ENCODE data around the gene MECP2.

The MECP2 gene

DNA sequence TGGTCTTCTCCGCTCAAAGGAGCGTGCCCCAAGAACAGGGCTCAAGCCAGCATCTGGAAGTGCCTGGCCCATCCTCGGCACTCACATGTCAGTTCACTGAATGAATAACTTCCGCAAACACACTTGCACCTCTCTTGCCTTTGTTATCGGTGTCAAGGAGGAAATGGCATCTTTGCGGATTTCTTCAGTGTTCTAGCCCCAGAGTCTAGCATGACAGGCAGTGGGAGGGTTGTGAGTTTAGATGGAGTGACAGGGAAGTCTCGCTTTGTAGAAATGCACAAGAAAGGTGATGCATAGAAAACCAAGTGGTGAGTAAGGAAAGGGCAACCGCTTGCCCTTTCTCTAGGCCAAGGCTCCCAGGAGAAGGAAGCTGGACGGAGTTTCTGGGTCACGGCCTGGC, 17.6 kb upstream of the MECP2 start:
- no peak for DNase-seq

DNA sequence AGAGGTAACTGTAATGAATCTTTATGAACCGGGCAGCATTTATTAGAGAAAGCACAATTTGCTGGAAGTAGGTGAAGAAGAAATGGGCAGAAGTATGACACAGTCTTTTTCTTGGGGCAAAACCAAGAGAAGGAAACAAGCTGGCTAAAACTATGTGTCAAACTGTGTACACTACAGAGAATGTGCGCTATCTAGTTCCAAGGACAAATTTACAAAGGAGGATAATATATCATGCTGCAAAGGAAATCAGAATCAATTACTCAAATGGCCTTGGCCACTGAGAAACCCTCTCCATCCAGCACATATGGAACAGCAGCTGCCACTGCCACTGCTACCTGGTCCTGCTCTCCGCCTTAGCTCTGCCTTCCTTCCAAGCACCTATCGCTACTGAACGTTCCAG, 17.1 kb upstream of the MECP2 start:
- DNase-seq, result no peak

DNA sequence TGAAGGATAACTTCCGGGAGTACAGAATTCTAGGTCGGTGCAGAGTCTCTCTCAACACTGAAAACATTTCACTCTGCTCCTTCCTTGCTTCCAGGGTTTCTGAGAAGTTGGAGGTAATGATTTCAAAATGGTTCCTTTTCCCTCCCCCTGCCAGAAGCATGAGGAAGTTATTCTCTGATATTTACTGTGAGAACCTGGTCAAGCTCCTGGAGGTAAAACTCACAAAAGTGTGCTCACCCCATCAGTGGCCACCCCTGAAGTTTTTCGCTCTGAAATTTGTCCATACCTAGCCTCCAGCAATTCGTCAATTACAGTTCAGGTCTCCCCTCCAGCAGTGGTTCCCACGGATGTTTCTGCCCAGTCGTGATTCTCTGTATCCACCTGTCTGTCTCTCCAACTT, 16.2 kb upstream of the MECP2 start:
- no peak for DNase-seq

- DNase-seq, result no peak
These were observed 1.0 kb upstream of the MECP2 start for GRCh38 chrX:154098551-154098950.

DNA sequence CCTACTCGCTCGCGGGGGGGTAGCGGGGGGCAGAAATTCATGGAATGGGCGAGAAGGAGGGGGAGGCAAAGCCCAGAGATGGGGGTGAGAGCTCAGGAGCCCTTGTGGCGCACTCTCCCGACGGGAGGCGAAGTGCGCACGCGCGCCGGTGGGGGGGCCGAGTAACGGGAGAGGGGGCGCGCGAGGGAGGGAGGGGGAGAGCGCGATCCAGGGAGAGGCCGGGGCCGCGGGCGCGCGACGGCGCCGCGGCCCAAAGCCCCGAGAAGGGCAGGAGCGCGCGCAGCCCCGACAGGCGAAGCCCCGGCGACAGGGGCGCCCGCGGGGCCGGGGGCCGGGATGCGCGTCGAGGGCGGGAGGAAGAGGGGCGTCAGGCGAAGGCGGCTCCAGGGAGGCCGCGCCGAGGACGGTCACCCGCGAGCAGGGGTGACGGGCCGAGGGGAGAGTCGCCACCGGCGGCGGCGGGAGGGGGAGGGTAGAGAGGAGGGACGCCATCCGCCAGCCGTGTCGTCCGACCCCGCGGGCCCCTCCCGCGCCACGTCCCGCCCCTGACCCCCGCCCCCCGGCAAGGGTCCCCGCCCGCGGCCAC, 421 bp downstream of the MECP2 start:
- DNase-seq, result peak; percentile 88

GRCh38 chrX:154096140-154097002, 1.1 kb downstream of the MECP2 start:
- DNase-seq, result peak; percentile 75

DNA sequence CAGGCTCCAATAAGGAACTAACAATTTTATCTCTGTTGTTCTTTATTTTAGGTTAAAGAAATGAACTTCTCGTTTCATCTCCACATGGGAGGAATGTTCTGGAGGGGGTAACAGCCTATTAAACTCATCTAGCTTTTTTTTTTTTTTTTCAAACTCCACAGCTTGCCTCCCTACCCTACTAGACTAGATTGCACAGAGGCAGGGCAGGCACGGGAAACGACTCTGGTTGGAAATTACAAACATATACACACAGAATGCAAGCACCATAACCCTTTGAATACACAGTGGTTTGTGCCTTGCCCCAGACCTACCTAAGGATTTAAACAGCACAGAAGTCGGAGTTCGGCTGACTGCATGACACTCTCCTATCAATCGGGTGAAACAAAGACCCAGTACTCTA, 2.7 kb downstream of the MECP2 start:
- no peak for DNase-seq

DNA sequence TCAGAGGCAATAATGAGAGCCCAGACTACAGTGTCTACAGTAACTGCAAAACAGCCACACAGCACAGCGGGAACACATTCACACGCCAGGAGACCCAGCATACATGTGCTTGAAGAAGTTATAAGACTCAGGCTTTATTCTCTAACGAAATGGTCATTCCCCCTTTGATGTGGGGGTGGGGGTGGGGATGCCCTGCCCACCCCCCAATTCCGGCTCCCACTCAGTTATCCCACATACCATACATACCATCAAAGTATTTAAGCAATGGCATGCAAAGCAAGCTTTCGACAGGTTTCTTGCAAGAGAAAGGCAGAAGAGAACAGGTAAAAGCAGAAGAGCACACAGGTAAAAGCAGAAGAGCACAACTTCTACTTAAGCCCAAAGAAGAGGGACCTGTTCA, 3.6 kb downstream of the MECP2 start:
- DNase-seq, result no peak

DNA sequence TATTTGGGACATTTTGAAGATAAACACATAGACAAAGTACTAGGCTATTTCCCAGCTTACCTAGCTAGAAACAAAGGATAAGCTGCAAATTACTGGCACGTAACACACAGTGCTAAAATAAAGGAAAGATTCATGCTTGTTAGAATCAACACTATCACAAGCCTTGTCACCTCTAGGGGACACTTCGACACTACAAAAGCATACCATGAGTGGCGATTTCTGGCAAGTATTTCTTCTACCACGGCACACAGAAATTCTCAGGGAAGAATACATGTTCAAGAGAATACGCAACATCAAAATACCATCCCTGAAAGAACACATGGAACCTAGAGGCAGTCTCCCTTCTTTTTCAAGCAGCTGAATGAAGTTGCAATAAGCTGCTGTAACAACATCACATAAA, 5.1 kb downstream of the MECP2 start:
- no peak for DNase-seq

DNA sequence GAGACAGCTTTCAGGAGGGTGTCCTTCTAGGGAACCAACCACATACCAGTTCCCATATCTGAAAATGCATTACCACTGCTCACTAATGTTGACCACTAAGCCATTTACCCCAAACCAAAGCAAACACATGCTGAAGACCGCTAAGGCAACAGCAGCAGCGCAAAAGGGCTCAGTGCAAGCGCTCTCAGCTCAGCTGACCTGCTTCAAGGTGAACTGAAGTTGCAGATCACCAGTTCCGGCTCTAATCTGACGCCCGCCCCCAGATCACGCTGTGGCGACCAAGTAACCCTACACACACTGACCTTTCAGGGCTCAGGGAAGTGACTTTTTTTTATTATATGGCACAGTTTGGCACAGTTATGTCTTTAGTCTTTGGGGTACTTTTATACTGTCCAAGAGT, 5.8 kb downstream of the MECP2 start:
- DNase-seq, result peak; percentile 18

- DNase-seq, result no peak
These were observed 6.8 kb downstream of the MECP2 start for GRCh38 chrX:154090731-154091130.

DNA sequence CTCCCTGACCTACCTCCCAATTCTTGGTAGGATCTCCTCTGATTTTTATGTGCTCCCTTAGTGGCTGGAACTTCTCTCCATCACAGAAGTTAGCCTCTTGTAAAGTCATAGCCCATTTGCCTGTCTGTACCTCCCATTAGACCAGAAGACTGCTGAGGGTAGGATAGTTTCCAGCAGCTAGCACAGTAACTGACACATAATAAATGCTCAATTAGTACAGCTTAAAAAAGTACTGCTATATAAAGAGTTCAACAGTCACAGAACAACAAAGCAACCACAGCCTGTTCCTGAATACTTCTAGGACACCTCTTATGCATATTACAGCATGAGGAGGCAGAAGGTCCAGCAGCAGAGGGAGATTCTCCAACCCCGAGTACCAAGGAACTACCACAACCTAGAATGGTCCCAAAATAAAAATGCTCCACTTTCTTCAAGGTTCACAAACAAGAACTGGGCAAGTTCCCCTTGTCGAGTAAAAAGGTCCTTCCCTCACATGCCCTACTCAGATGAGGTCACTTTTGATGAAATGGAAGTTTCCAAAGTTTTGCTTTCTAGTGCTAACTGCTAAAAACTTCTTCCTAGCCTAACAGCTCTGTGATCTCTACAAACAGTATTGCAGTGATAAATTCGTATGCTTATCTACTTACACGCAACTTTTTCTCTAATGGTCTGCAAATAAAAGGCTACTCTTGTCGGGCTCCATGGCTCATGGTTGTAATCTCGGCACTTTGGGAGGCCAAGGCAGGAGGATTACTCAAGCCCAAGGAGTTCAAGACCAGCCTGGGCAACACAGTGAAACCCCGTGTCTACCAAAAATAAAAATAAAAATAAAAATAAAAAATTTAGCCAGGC, 12.8 kb downstream of the MECP2 start:
- no peak for DNase-seq

- no peak for DNase-seq
These were observed 14.4 kb downstream of the MECP2 start for GRCh38 chrX:154083126-154083517.

- no peak for DNase-seq
These were observed 15.0 kb downstream of the MECP2 start for GRCh38 chrX:154082396-154083125.

- DNase-seq, result no peak
These were observed 20.4 kb downstream of the MECP2 start for GRCh38 chrX:154077101-154077500.

DNA sequence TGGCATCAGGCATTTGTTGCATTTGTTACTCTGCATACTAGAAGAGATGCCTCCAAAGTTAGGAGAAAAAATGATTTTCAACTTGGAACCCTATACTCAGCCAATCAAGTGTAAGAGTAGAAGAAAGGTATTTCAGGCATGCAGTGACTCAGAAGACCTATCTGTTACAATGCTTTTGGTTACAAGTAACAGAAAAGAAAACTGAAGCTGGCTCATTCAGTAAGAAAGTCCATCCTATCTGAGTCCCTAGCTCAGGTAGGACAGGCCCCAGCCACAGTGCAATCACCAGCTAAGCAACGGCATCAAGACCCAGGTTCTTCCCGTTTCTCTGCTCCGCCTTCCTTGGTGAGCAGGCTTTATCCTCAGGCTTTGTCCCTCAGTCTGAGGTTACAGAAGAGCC, 23.3 kb downstream of the MECP2 start:
- DNase-seq, result no peak

- no peak for DNase-seq
These were observed 25.3 kb downstream of the MECP2 start for GRCh38 chrX:154072192-154072591.

DNA sequence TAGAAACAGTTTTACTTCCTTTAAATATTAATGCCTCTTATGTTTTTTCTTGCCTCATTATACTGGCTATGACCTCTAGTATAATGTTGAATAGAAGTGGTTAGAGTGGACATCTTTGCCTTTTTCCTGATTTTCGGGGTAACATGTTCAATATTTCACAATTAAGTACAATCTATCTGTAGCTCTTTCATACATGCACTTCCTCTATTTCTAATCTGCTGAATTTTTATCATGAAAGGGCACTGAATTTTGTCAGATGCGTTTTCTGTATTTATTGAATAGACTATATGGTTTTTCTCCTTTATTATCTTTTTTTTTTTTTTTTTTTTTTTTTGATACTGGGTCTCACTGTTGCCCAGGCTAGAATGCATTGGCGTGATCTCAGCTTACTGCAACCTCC, 29.0 kb downstream of the MECP2 start:
- DNase-seq, result no peak

DNA sequence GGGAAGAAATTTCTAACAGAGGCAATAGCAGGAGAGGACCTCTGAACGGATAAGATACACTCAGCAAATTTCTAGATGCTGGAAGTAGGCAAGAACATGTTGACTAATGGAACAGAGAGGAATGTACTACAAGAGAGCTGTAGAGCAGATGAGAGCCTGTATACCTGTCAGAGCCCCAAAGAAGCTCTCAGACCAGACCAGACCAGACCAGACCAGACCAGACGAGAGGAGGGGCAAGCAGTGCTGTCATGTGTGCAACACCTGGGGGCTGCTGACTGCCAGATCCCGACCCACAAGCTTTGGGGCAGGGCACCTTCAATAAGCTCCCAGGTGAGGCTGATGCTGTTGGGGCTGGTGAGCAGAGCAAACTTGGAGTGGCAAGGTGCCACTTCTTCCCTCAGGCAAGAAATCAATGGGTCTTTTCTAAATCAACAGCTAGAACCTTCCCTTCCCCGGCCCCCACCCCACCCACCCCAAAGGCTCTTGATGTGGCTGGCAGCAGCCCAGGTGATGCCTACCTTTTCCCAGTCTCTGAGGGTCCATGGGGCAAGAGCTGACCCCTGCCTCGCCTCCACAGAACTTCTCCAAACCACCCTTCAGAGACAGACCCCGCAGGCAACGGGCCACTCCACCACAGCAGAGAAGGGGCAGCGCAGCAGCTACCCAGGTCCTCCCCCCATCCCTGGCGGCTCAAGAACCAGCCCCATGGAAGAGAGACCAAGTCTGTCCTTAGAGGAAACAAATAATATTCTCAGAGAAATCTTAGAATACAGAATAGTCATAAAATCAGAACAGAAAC, 32.7 kb downstream of the MECP2 start:
- DNase-seq, result no peak

DNA sequence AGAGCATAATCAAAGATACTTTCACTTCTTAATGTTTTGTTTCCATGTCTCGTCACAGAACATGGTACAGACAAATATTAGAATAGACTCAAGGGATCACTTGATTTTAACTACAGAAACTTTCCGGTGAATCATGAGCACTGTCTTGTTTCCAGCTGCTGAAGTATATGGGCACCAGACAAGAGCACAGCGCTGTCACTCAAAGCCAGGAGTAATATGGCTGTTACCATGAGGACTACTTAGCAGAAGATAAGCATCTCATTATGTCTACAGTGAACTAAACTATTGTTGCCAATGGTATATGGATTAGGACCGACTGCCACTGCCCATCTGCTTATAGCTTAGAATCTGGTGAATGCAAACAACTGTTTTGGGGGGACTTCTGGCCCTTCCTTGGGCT, 34.3 kb downstream of the MECP2 start:
- DNase-seq, result peak; percentile 84

DNA sequence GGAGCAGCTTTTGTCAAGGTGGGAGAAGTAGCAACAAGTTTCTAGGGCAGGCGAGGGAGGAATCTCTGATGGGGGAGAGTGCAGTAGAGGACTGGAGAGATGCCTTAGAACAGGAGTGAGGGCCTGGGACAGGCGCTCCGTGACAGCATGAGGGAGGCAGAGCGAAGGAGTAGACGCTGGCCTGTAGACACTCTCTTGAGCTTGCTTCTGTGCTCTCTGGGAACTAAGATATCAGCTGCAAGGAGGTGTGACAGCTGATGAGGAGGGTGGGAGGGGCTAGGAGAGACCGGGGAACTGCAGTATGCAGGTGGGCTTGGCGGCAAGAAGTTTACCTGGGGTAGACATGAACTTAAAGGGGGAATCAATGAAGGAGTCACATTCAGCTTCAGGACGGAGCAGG, 35.7 kb downstream of the MECP2 start:
- DNase-seq, result no peak

DNA sequence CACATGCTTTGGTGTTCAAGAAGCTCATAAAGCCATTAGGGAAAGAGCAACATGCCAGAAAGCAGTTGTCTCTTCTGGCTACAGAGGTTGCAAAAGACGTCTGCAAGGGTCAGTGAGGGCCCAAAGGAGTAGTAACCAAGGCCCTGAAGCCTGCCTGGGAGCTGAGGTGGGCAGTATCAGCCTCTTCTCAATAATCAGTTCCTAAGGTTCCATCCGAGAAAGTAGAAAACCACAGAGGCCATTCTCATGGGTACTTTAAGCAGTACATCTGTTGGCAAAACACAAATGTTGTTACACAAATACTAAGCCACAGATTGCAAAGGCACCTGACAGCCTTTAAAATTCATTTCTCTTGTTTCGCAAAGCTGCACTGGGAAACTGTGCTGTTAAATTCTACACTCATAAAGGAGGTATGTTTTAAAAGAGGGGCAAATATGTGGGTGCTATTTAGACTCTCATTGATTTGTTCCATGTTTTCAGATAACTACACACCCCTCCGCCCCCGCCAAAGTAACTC, 37.7 kb downstream of the MECP2 start:
- no peak for DNase-seq

Data from NCI-H82 (cell line).